K562 (cell line): Measurements from ENCODE around the gene AIG1. TPM values are rescaled to one million over a fixed set of nuclear protein-coding genes. Genes with fewer than 3 reads are reported as not detected.

ENCODE experiments used
- ADNP ChIP-seq: fragments of 200-800 bp; sonication (Bioruptor generic); IDR thresholded peaks from 2 replicates; pipeline ENCODE4 v1.6.1; 2016; ENCODE audit warnings: missing genetic modification characterization, missing compliant biosample characterization
- BRF1 ChIP-seq: IDR thresholded peaks from 3 replicates; pipeline ENCODE4 v1.6.1; 2011; ENCODE audit warnings: borderline replicate concordance, mild to moderate bottlenecking; ENCODE audit not compliant: insufficient read length; ENCODE audit errors: extremely low read depth
- CREM ChIP-seq: IDR thresholded peaks from 2 replicates; pipeline ENCODE4 v1.6.1; 2014; ENCODE audit warnings: antibody characterized with exemption, low read depth
- DIDO1 ChIP-seq: fragments of 450-650 bp; IDR thresholded peaks from 2 replicates; pipeline ENCODE4 v1.6.1; 2016; ENCODE audit warnings: low read depth, missing biosample characterization, missing genetic modification characterization
- EP400 ChIP-seq: fragments of 450-650 bp; IDR thresholded peaks from 2 replicates; pipeline ENCODE4 v1.6.1; 2017; ENCODE audit warnings: antibody characterized with exemption, mild to moderate bottlenecking, moderate library complexity
- FOXA3 ChIP-seq, 2 experiments: fragments of 450-650 bp in 1 of 2; sonication (generic) in 1 of 2; formaldehyde crosslinking; IDR thresholded peaks in 1 of 2; conservative IDR thresholded peaks in 1 of 2; 2 replicates each; pipeline versions ENCODE4 v1.4.0 to v1.8.0; 2020 to 2022; ENCODE audit warnings: mild to moderate bottlenecking in 2 of 2, missing genetic modification reagents in 1 of 2
- HMG20B ChIP-seq: fragments of 250-450 bp; sonication (Bioruptor Pico); IDR thresholded peaks from 2 replicates; pipeline ENCODE4 v1.5.0; 2021; ENCODE audit warnings: mild to moderate bottlenecking
- SNIP1 ChIP-seq: fragments of 450-650 bp; IDR thresholded peaks from 2 replicates; pipeline ENCODE4 v1.7.1; 2017; ENCODE audit warnings: low read depth, mild to moderate bottlenecking
- ZNF707 ChIP-seq: fragments of 250-450 bp; sonication (Bioruptor Pico); conservative IDR thresholded peaks from 2 replicates; pipeline ENCODE4 v1.8.0; 2022; ENCODE audit warnings: inconsistent platforms, mild to moderate bottlenecking, moderate library complexity
- ZNF766 ChIP-seq: fragments of 200-800 bp; sonication (Bioruptor generic); conservative IDR thresholded peaks from 2 replicates; pipeline ENCODE4 v1.6.1; 2016; ENCODE audit warnings: missing genetic modification characterization, missing compliant biosample characterization
- ZNF79 ChIP-seq: fragments of 250-450 bp; sonication (Bioruptor Pico); IDR thresholded peaks from 2 replicates; pipeline ENCODE4 v1.4.0; 2020; ENCODE audit warnings: low read depth, mild to moderate bottlenecking, moderate library complexity
- ZZZ3 ChIP-seq: fragments of 450-650 bp; IDR thresholded peaks from 2 replicates; pipeline ENCODE4 v1.6.1; 2016; ENCODE audit warnings: antibody characterized with exemption, mild to moderate bottlenecking, moderate library complexity
- polyA plus RNA-seq, 8 experiments: library from polyadenylated mRNA; depleted of rRNA in 4 of 8; stranded (reverse) in 5 of 8; unstranded in 3 of 8; fragments of >200 nt; fragmentation: Nextera tagmentation in 2 of 8; fragmentation: Illumina TruSeq in 1 of 8; extraction: Ambion mirVana in 2 of 8; extraction: Trizol in 1 of 8; gene quantifications; 2 replicates each; pipeline versions ENCODE4 v1.2.1 to v1.2.3, GENCODE V29; 2011 to 2014; ENCODE audit warnings: inconsistent platforms in 1 of 8, missing spikeins in 1 of 8
- total RNA-seq, 7 experiments: library from RNA; depleted of rRNA in 6 of 7; stranded (reverse); fragments of >200 nt in 6 of 7; fragmentation: Illumina TruSeq in 2 of 7; extraction: Trizol in 2 of 7; gene quantifications; 2 replicates each; pipeline versions ENCODE4 v1.2.1 to v1.2.3, GENCODE V29; 2011 to 2021; ENCODE audit warnings: low replicate concordance in 1 of 7
- TF ChIP-seq, protein P1 (sequence below): fragments of 200-800 bp; sonication (Bioruptor generic); IDR thresholded peaks from 2 replicates; pipeline ENCODE4 v1.6.1; 2017; ENCODE audit warnings: missing genetic modification characterization, missing compliant biosample characterization
- TF ChIP-seq, protein P2 (sequence below): fragments of 250-450 bp; sonication (Bioruptor Pico); IDR thresholded peaks from 2 replicates; pipeline ENCODE4 v1.5.0; 2020; ENCODE audit warnings: mild to moderate bottlenecking

Gene AIG1
- total and polyA plus RNA-seq, 9 of the 15 experiments (the other 6 are each of a cell fraction or from before 2014, with no cell fraction given), result 74.8 to 333 (median 127) TPM

DNA sequence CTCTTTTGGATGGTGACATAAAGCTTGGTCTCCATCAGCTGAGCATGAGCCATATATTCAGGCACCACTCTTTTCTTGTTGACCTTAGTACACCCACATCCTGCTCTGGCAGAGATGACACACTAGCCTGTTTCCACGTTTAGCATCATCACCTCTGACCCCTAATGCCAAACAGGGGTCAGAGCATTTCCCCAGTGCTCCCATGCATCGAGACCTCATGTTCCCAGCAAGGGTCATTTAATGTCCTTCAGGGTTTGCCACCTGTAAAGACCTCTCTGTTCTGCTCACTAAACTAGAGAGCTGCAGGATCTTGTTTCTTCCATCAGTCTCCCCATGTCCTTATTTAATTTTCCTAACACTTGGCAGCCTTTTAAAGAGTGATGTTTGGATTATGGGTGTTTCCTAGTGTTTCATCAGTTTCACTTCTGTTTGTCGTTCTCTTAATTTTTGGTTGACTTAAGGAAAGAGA is 97.5 kb downstream of the AIG1 start (continued):
- TF ChIP-seq, protein P1, sequence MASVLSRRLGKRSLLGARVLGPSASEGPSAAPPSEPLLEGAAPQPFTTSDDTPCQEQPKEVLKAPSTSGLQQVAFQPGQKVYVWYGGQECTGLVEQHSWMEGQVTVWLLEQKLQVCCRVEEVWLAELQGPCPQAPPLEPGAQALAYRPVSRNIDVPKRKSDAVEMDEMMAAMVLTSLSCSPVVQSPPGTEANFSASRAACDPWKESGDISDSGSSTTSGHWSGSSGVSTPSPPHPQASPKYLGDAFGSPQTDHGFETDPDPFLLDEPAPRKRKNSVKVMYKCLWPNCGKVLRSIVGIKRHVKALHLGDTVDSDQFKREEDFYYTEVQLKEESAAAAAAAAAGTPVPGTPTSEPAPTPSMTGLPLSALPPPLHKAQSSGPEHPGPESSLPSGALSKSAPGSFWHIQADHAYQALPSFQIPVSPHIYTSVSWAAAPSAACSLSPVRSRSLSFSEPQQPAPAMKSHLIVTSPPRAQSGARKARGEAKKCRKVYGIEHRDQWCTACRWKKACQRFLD, result peak; percentile 19; the same call in 1 of the 2 replicates
- TF ChIP-seq ZNF707 (CRISPR knock-in tag), result no peak
- peak; percentile 26; the same call in 1 of the 2 replicates for TF ChIP-seq EP400
- no peak for TF ChIP-seq ADNP (tag)
- TF ChIP-seq, protein P2, sequence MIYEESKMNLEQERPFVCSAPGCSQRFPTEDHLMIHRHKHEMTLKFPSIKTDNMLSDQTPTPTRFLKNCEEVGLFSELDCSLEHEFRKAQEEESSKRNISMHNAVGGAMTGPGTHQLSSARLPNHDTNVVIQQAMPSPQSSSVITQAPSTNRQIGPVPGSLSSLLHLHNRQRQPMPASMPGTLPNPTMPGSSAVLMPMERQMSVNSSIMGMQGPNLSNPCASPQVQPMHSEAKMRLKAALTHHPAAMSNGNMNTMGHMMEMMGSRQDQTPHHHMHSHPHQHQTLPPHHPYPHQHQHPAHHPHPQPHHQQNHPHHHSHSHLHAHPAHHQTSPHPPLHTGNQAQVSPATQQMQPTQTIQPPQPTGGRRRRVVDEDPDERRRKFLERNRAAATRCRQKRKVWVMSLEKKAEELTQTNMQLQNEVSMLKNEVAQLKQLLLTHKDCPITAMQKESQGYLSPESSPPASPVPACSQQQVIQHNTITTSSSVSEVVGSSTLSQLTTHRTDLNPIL (CRISPR knock-in tag), result no peak
- no peak for TF ChIP-seq SNIP1
- no peak for TF ChIP-seq HMG20B (CRISPR knock-in tag)
- 0 out of 2 replicates have a peak, but pooled peaks have one; percentile 44 for TF ChIP-seq ZNF766
- no peak for TF ChIP-seq ZZZ3
- TF ChIP-seq FOXA3 (CRISPR knock-in tag; conservative IDR thresholded peaks at IDR 0.05 in 1 of 2, IDR thresholded peaks at IDR 0.05 in 1 of 2), result peak in 1 of 2 experiments; percentile 45; a peak in 1 of 4 replicates
- TF ChIP-seq DIDO1 (tag), result no peak
- TF ChIP-seq BRF1, result no peak
- peak; percentile 26; the same call in 1 of the 2 replicates for TF ChIP-seq CREM
- TF ChIP-seq ZNF79 (CRISPR knock-in tag), result 0 out of 2 replicates have a peak, but pooled peaks have one; percentile 33
